ENCODE measurements around the gene P4HA3.
"Not testable (repeated sequence)": the region's sequence is repeated elsewhere in the genome, so short reads cannot be mapped to it uniquely, and the experiment has no call there.

P4HA3 gene
- total RNA-seq: 0.12 to 1.4 (median 0.62) reads per million in 18 experiments

DNA sequence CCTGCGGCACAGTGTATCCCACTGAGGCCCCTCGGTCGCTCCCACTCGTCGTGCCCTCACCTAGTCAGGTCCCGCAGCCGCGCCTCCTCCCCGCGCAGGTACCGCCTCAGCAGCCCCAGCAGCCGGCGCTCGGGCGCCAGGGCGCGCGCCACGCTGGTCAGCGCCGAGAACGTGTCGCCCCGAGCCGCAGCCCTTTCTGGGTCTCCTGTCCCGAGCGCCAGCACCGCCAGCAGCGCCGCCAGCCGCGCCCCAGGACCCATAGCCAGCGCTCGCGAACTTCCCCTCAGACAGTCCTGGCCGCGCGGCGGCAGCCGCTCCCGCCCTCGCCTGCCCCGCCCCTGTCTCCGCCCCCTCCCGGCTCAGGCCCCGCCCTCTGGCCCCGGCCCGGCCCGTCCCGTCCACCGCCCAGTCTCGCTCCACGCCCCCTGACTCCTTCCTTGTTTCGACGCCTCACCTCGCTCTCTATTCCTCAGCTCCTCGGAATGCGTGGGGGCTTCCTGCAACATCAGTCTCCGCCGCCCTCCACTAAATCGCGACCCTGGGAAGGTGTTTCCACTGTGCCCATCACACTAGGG is at the start of gene P4HA3:
TSS of gene P4HA3 (minus strand) at position 289 of the 575 bp plus-strand sequence. CDS start at position 260, 29 bp downstream.
- DNase-seq: peak; percentile 82 to 84

DNA sequence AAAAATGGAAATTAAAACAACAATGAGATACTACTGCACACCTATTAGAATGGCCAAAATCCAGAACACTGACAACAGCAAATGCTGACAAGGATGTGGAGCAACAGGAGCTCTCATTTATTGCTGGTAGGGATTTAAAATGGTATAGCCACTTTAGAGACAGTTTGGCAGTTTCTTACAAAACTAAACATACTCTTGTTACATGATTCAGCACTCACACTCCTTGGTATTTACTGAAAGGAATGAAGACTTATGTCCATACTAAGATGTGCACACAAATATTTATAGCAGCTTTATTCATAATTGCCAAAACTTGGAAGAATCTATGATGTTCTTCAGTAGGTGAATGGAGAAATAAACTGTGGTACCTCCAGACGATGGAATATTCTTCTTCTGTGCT is 46.0 kb upstream of the P4HA3 start:
- no peak for DNase-seq

DNA sequence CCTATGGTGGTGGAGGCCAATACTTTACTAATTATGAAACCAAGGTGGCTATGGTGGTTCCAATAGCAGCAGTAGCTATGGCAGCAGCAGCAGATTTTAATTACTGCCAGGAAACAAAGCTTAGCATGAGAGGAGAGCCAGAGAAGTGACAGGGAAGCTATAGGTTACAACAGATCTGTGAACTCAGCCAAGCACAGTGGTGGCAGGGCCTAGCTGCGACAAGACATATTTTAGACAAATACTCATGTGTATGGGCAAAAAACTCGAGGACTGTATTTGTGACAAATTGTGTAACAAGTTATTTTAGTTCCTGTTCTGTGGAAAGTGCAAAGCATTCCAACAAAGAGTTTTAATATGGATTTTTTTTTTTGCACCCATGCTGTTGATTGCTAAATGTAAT is 44.2 kb upstream of the P4HA3 start:
- DNase-seq: peak; percentile 13 to 14

DNA sequence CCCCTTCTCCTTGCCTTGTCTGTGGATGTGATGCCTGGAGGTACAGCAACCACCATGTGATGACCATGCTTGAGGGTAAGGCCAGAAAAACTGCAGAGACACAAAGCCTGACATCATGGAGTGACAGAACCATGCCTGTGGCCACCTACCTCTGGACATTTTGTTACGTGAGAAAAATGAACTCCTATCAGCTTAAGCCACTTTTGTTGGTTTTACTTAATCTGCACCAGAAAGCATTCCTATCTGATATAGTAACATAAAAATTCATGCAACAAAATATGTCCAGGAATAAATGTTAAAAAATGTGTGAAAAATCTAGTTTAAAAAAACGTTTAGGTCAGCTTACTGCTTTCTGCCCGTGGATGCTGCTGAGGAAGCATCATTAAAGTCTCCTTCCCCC is 42.6 kb upstream of the P4HA3 start:
- DNase-seq: no peak

DNA sequence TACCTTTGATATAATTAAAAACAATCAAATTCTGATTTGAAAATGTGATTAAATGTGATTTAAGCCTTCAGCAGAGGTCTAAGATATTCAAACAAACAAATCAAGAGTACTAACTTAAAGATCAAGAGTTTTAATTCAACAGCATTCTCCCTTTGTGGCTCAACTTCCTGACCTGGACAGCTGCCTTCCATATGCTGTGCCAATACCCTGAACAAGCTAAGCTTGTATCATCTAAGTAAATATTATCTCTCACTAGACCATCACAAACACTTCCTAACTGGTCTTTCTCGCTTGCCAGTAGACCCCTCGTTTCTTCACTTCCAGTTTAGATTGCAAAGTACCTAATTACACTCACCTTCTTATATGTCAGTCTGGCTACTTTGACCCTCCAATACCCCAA is 35.9 kb upstream of the P4HA3 start:
- DNase-seq: no peak

DNA sequence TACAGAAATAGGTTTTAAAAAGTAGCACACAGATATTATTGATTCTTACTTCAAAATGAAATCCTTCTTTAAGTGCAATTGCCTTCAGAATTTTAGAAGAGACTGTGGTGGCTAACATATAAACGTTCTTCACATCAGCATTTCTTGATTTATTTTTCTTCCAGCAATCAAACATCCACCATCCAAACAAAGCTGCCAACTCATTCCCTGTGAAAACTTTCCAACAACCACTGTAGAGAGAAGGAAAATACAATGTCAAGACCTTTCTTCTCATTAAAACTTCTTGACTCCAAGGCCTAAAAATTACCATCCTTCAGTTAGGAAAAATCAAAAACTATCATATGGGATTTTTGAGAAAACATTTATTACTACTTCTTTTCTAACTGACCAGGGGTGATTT is 34.0 kb upstream of the P4HA3 start:
- DNase-seq: no peak

DNA sequence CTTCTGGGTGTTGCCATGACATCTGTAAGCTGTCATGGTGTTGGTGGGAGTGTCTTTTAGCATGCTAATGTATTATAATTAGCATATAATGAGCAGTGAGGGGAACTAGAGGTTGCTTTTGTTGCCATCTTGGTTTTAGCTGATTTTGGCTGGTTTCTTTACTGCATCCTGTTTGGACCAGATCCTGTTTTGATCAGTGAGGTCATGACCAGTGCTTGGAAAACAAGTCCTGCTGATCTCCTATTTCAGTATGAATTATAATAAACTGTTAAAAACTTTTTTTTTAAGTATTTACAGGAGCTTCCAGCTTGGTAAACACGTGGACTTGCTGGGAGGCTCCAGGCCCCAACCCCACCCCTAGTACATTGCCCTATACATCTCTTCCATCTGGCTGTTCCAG is 30.5 kb upstream of the P4HA3 start:
- DNase-seq: no peak

DNA sequence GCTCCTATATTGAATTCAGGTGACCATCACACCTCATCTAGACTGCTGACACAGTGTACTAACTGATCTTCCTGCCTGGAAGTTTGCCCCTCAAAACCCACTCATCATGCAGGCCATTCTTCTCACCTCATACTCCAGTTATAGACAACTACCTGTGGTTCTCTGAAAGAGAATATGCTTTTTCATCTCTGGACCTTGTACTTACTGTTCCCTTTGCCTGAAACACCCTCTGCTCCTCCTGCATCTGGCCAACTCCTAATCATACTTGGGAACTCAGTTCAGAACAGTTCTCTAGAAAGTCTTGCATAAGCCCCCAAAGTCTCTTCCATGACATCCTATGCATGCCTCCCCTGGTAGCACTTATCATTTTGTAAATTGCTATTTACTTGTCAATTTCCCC is 28.2 kb upstream of the P4HA3 start:
- DNase-seq: no peak

DNA sequence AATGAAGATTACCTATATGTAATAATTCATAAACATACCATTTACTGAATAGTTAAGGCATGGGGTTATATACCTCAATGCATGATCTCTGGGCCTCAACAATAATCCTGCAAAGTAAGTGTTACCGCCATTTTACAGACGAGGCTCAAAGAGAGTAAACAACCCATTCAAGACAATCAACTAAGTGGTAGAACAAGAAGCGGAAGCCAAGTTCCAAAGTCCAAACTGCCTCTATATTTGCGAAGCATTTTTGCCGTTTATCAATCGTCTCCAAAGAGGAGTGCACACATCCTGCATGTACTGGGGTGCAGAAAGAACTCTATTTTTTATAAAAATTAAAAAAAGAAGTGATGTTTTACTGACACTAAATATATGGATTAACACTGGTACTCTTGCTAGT is 27.5 kb upstream of the P4HA3 start:
- DNase-seq: no peak

DNA sequence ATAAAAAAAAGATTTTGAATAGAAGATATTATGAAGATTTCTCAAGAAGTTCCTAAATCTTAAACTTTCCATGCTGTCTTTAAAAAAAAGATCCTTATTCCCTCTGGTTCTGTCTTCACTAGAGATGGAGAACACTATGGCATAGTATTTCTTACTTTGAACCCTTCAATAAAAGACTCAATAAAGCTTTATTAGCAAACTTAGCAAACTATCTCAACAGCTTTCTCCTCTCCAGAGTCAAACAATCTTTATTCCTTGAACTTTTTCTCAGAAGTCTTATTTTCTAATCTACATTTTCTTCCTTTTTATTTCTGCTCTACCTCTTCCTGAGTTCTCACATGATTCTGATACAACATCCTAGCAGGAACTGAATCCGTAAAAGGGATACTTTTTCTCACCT is 21.8 kb upstream of the P4HA3 start:
- no peak for DNase-seq

DNA sequence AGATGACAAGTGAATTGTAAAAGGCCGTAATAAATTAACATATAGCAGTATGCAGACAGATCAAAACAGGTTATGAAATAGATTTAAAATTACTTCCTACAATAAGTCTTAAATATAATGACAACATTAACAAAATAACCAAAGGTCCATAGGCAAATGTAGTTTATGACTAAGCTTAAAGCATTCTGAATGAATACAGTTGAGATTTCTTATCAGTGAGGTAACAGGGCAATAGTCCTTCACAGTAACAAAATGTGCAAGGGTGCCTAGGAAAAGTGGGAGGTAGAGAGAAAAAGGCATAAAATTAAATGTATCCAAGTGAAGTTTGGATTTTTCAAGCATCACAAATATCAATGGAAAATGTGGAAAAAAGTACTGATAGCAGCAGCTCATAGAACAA is 20.9 kb upstream of the P4HA3 start:
- no peak for DNase-seq

DNA sequence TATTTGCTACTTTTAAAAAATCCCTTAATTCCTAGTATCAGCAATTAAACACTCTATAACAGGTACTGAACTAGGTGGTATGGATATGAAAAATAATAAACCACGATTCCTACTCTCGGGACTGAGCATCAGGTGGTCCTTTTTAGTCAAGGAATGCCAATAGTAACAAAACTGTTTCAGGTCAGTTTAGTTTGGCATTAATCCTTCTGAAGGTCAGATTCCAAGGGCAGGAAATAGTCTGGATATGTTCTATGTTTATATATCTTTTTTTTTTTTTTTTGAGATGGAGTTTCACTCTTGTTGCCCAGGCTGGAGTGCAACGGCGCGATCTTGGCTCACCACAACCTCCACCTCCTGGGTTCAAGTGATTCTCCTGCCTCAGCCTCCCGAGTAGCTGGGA is 19.6 kb upstream of the P4HA3 start:
- DNase-seq: not testable (repeated sequence)

DNA sequence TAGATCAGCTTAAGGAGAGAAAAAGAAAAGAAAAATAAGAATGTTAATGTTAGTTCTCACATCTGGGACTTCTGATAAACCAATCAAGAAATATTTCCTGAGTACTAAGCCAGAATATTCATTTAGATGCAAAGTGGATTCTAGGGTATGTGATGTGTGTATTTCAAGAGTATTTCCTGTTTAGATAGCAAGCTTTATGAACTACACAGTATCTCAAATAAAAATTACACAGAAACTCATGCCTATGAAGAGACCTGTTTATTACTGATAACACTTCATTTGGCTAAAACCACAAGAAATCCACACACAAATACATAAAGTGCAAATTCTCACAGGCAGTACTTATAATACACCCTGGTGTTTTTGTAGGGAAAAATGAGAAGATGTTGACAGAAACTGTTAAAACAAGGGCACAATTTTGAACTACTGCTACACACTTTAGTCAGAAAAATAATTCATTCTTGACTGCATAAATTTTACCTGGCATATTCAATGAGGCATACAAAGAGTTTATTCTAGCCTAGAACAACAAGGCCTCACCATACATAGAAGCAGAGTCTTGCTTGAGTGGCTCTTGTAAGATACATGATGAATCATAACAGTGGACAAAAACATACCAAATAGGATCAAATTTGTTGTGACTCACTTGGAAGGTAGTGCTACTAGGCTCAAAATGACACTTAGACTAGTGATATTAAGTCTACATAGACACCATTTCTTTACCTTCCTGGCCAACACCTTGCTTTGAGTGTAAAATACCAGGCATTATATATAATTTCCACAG is 18.8 kb upstream of the P4HA3 start:
- DNase-seq: no peak

DNA sequence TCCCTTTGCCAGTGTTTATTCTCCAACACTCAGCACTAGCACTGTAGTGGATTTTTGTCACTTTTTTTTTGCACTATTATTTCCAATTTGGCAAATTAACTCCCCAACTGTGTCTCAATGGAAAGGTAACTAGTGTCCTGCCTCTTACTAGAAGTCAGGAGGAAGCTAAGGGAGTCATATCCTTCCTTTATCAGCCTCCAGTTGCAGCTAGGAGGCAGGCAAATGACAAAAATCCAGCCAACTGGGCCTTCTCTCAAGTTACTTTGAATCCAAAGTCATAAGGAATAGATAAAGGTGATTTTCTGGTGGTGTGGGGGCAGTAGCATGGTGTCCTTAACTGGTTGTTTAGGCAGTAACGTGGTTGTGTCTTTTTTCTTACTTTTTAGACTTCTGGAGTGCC is 15.6 kb upstream of the P4HA3 start:
- no peak for DNase-seq

DNA sequence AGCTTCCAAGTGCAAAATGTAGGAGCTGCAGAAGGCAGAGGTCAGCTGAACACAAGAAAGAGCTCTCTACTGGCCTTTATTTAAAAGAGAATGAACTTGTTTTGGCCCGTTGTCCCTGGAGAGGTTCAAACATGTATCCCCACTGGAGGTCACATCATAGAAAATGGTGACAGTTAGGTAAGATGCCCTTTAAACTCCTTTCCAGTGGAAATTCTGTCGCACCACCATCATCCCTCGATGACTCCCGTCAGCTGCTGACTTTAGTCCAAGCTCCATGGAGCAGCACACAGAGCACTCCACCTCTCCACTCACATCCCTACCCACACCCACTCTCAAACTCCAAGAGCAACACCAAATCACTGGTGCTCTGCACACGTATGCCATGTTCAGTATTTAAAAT is 15.2 kb upstream of the P4HA3 start:
- no peak for DNase-seq

DNA sequence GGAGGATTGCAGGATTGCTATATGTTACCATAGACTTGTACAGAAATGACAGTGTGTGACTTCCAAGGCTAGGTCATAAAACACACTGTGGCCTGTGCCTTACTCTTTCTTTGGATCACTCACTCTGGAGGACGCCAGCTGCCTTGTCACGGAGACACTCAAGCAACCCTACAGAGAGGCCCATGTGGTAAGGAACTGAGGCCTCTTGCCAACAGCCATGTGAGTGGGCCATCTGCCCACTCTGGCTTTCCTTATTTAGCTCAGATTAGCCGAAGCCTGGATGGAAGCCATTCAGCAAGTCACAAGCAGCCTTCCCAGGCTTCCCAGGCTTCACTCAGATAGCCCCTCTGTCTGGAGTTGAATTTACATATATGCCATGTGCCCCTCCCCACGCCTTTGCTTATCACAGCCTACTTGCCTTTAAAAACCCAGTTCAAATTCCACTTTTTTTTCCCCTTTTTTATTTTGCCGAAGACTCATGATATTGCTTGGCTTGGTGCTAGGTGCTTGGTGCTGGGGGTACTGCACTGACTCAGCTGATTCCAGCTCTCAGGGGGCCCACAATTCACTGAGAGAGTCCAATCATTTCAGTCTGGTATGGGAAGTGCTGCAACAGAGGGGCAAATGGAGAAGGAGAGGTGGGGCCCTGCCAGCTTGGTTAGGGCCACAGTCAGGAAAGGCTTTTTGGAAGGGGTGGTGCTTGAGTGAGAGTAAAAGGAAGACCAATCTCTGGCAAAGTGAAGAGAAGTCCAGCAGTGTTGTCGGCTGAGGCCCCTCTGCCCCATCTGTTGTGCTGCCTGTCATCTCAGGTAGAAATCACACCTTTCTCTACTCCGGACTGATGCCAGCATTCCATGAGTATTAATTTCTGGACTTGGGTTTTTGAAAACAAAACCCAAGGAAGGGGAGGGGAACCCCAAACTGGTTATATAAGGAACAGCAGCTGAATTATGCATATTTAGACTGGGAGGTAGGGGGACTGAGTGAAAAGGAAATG is 14.5 kb upstream of the P4HA3 start:
- peak; percentile 66 to 87 for DNase-seq

DNA sequence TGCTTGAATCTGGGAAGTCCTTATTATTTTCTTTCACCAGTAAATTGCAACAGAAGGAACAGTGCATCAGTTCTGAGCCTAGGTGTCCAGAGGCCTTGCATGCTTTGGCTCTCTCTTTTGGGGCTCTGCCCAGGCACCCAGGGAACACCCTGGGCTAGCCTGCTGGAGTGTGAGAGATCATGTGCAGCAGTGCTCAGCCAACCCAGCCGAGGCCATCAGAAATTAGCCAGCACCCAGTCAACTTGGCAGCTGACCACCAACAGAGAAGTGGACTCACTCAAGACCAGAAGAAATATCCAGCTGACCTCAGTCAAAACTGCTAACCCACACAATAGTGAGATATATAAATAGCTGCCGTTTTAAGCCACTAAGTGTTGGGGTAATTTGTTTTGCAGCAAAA is 11.2 kb upstream of the P4HA3 start:
- peak in 1 of 2 donors; percentile 44 for DNase-seq

DNA sequence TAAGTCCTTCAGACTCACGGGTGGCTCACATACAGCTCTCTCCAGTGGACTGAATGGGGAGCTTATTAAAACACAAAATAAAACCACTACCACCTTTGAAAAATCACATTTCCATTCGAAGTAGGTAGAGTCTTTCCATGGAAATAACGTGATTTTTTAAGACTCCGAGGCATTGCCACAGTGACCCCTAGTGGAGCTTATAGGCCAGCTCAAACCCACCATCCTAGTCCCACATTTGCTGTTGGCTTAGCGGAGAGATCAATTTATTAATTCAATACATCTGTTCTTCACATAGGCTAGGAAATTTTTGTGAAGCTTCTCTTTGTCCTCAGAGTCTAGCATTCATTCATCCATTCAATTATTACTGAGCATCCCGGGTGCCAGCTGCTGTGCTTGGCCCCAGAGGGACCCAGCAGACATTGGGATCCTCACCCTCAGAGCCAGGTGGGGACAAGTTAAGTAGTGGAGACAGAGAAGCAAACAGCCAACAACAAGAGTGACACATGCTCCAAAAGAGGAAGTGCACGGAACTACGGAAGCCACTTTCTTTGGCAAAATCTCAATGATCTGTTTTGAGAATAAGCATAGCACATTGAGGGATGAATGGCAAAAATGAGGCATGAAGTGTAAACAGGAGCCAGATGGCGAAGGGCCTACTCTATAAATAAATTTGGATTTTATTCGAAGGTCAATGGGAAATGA is 10.2 kb upstream of the P4HA3 start:
- DNase-seq: peak; percentile 56 to 61

DNA sequence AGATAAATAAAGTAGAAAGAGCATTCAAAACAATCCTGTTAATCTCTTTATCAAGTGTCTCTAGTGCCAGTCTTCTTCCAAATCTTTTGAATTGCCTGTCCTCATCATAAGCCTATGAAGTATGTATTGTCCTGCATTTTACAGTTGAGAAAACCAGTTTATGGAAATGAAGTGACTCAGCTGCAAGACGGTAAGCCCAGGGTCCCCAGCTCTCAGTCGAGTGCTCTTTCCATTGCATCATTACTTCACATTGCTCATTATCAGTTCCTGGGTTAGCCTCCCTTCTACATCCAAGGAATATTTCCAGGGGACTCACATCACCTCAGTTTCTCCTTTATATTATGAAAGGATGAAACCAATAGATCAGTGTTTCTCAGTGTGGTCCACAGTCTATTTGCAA is 9.1 kb upstream of the P4HA3 start:
- no peak for DNase-seq

DNA sequence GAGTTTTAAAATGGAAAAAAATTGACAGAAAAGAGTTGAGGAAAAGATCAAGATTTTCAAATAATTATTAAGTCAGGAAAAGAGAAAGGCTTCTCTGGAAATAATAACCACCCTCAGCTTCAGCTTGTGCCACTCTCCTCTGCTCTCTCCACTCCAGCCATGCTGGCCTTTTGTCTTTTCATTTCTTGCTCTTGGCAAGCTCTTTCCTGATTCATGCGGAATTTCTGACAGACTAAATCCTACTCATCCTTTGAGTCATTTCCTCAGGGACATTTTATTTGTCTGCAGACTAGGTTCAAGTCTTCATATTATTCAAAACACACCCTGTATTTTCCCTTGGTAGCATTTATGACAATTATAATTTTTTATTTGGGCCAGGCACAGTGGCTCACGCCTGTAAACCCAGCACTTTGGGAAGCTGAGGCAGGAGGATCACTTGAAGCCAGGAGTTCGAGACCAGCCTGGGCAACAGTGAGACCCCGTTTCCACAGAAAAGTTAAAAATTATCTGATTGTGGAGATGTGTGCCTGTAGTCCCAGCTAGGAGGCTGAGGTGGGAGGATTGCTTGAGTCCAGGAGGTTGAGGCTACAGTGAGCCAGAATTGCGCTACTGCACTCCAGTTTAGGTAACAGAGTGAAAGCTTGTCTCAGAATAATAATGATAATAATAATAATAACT is 7.8 kb upstream of the P4HA3 start:
- no peak for DNase-seq

DNA sequence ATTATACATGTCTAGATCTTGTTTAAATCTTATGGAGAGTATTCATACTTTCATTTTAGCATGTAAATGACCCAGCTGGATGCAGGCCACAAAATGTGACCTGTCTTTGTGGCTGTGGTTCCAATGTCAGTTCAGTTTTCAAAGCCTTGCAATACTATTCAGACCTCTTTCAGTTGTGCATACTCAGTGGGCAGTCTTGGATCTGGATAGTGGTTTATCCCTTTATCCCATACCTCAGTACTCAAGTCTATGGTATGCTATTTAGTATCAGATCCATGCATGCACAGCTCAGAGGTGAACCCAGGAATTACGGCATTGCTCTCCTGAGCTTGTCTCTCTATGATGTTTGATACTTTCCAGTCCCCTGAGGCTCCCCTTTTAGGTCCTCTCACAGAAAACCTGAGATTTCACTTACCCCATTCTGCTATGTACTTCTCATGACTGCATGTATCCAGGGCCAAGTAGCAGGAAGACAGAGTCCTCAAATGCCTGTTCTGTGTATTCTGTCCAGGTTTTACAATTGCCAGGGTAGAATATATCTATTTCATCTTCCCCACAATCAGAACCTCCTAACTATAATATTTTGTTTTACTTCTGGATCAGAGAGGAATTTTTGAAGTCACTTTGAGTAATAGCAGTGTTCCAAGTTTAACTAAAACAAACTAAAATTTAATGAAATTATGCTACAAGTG is 6.9 kb upstream of the P4HA3 start:
- no peak for DNase-seq

All from inflammatory macrophage (primary cell).